GM19395 (cell line): ENCODE results near the gene ADCY2.

ENCODE experiments used
- ATAC-seq: cut with Tn5 transposase; IDR thresholded peaks from one replicate; pipeline ENCODE4 v1.9.1; 2021; ENCODE audit warnings: mild to moderate bottlenecking, moderate library complexity; ENCODE audit not compliant: unreplicated experiment

The ADCY2 gene

GRCh38 chr5:7395947-7396712, at the start of gene ADCY2:
TSS of gene ADCY2 (plus strand) at chr5:7396138. CDS start at chr5:7396297, 159 bp downstream.
- no peak for ATAC-seq

- ATAC-seq, result no peak
Measured at GRCh38 chr5:7347377-7347776, 48.6 kb upstream of the ADCY2 start.

GRCh38 chr5:7348168-7348854, 47.6 kb upstream of the ADCY2 start:
- no peak for ATAC-seq

GRCh38 chr5:7361593-7361992, 34.3 kb upstream of the ADCY2 start:
- ATAC-seq, result no peak

- no peak for ATAC-seq
Measured at GRCh38 chr5:7363067-7363677, 32.8 kb upstream of the ADCY2 start.

- no peak for ATAC-seq
Measured at GRCh38 chr5:7364226-7364875, 31.6 kb upstream of the ADCY2 start.

GRCh38 chr5:7367780-7368179, 28.2 kb upstream of the ADCY2 start:
- ATAC-seq, result no peak

- no peak for ATAC-seq
Measured at GRCh38 chr5:7372399-7372798, 23.5 kb upstream of the ADCY2 start.

- ATAC-seq, result no peak
Measured at GRCh38 chr5:7374186-7374585, 21.8 kb upstream of the ADCY2 start.

- no peak for ATAC-seq
Measured at GRCh38 chr5:7375457-7375856, 20.5 kb upstream of the ADCY2 start.

GRCh38 chr5:7376871-7377270, 19.1 kb upstream of the ADCY2 start:
- no peak for ATAC-seq

GRCh38 chr5:7377761-7378160, 18.2 kb upstream of the ADCY2 start:
- ATAC-seq, result no peak

- ATAC-seq, result no peak
Measured at GRCh38 chr5:7382588-7382987, 13.3 kb upstream of the ADCY2 start.

GRCh38 chr5:7385681-7386080, 10.3 kb upstream of the ADCY2 start:
- ATAC-seq, result no peak

- ATAC-seq, result no peak
Measured at GRCh38 chr5:7388553-7388952, 7.4 kb upstream of the ADCY2 start.

GRCh38 chr5:7391215-7391614, 4.7 kb upstream of the ADCY2 start:
- ATAC-seq, result no peak

- ATAC-seq, result no peak
Measured at GRCh38 chr5:7391814-7392692, 3.9 kb upstream of the ADCY2 start.

GRCh38 chr5:7392693-7393024, 3.3 kb upstream of the ADCY2 start:
- ATAC-seq, result no peak

- ATAC-seq, result no peak
Measured at GRCh38 chr5:7393921-7394799, 1.8 kb upstream of the ADCY2 start.
